ENCODE data around the gene CAMKMT. TPM values are rescaled to one million over a fixed set of nuclear protein-coding genes. Genes with fewer than 3 reads are reported as not detected.

CAMKMT gene
- total RNA-seq, 1 experiment from 2014 or later, result 17.4 TPM

- TF ChIP-seq CTCF (conservative IDR thresholded peaks at IDR 0.05), result no peak
- Histone ChIP-seq H3T11ph (ENCODE audit: low read length) (no peak overlapping the region), H3K4me2 (ENCODE audit: insufficient read depth, insufficient read length, low read length) (peak overlapping the region; percentile 83), H4K8ac (replicated peaks; ENCODE audit: insufficient read length, low read depth, low read length) (no peak overlapping the region), H3K79me1 (ENCODE audit: insufficient read depth, low read depth, low read length, poor library complexity, severe bottlenecking) (no peaks in the 10 kb centered on the region), H3K79me2 (ENCODE audit: insufficient read depth, low read length) (no peaks in the 10 kb centered on the region), H3K4ac (ENCODE audit: low read depth, low read length) (no peak overlapping the region), H2BK5ac (ENCODE audit: insufficient read length, low read length) (no peak overlapping the region), H4K5ac (ENCODE audit: insufficient read length, low read depth, low read length) (no peak overlapping the region), H2BK12ac (ENCODE audit: insufficient read length, low read depth, low read length) (no peak overlapping the region), H3K14ac (ENCODE audit: insufficient read depth, low read length) (peak overlapping the region; percentile 86; the same call in 1 of the 2 replicates), H3K27ac (ENCODE audit: insufficient read length, low read depth, low read length) (no peak overlapping the region), H3K9ac (ENCODE audit: extremely low read depth, insufficient read length, low read length) (peak overlapping the region; percentile 28), H3K23ac (ENCODE audit: insufficient read length, low read depth, low read length) (no peak overlapping the region), H4K91ac (ENCODE audit: insufficient read length, low read depth, low read length) (no peak overlapping the region), H3K23me2 (ENCODE audit: insufficient read length, low read depth, low read length, poor library complexity, severe bottlenecking) (peaks cover 17% of the 10 kb centered on the region), H3K9me3 (ENCODE audit: control insufficient read depth, low read depth, low read length) (no peaks in the 10 kb centered on the region), H3K4me1 (ENCODE audit: insufficient read depth, low read length) (peaks cover 19% of the 10 kb centered on the region), H3K56ac (ENCODE audit: insufficient read length, low read depth, low read length) (no peak overlapping the region), H4K20me1 (ENCODE audit: control insufficient read depth, insufficient read depth, insufficient read length) (no peaks in the 10 kb centered on the region), H2AK5ac (ENCODE audit: insufficient read length, low read length) (no peak overlapping the region), H2BK120ac (ENCODE audit: low read depth, low read length, poor library complexity, severe bottlenecking) (no peak overlapping the region), H3K27me3 (ENCODE audit: insufficient read depth, low read length) (peaks cover 4% of the 10 kb centered on the region; the same call in 1 of the 2 replicates), H2AFZ (ENCODE audit: low read length) (no peak overlapping the region), H2BK20ac (ENCODE audit: low read depth, low read length, poor library complexity, severe bottlenecking) (no peak overlapping the region), H2BK15ac (ENCODE audit: low read depth, low read length) (no peak overlapping the region), H3K18ac (ENCODE audit: insufficient read length, low read depth, low read length) (peak overlapping the region; percentile 61)
- Mint-ChIP-seq H3K4me1 (peaks cover 79 to 85% of the 10 kb centered on the region in 2 experiments), H3K4me3 (peak overlapping the region; percentile 69 to 77), H3K27ac (peak overlapping the region; percentile 95 to 99 (median 98)), H3K36me3 (ENCODE audit: insufficient read depth in 1 of 3, low read depth in 3 of 3) (no peaks in the 10 kb centered on the region; a peak in 1 of 7 replicates), H3K27me3 (ENCODE audit: low read depth) (peaks cover 63% of the 10 kb centered on the region), H3K9me3 (no peaks in the 10 kb centered on the region)
- DNase-seq, result peak; percentile 94
- no CpG with 5 or more reads among the region's 27 CpGs for WGBS (ENCODE audit: extremely low coverage, insufficient read length, low lambda C conversion rate)
Measured at GRCh38 chr2:44802777-44803424, 441.2 kb downstream of the CAMKMT start.

All from H9 (cell line).